KMS-11 (cell line): ENCODE data around the gene GLA.

Experiments used
- H2AFZ ChIP-seq: fragments of 200-600 bp; sonication (generic); 2 replicates; pipeline ENCODE4 v1.6.1; 2016; ENCODE audit warnings: antibody characterized with exemption, mixed run types, low read depth
- H3K27ac ChIP-seq: fragments of 200-600 bp; sonication (generic); 2 replicates; pipeline ENCODE4 v1.6.1; 2016; ENCODE audit warnings: mild to moderate bottlenecking, mixed run types
- H3K27me3 ChIP-seq: fragments of 200-600 bp; sonication (generic); 2 replicates; pipeline ENCODE4 v1.6.1; 2017; ENCODE audit warnings: mild to moderate bottlenecking, low read depth, mixed run types, moderate library complexity; ENCODE audit not compliant: insufficient read depth
- H3K36me3 ChIP-seq: fragments of 200-600 bp; sonication (generic); 2 replicates; pipeline ENCODE4 v1.6.1; 2017; ENCODE audit warnings: mild to moderate bottlenecking, mixed run types; ENCODE audit not compliant: insufficient read depth
- H3K4me1 ChIP-seq: fragments of 200-600 bp; sonication (generic); 2 replicates; pipeline ENCODE4 v1.6.1; 2016; ENCODE audit warnings: mild to moderate bottlenecking, low read depth, mixed run types; ENCODE audit not compliant: poor library complexity, severe bottlenecking
- H3K4me2 ChIP-seq: fragments of 200-600 bp; sonication (generic); 2 replicates; pipeline ENCODE4 v1.7.0; 2016; ENCODE audit warnings: mild to moderate bottlenecking, mixed run types
- H3K4me3 ChIP-seq: fragments of 200-600 bp; sonication (generic); IDR thresholded peaks from 2 replicates; pipeline ENCODE4 v1.6.1; 2017; ENCODE audit warnings: low read depth, low read length, mixed read lengths; ENCODE audit not compliant: insufficient read depth
- H3K79me2 ChIP-seq: fragments of 200-600 bp; sonication (generic); 2 replicates; pipeline ENCODE4 v1.6.1; 2016; ENCODE audit warnings: low read depth, mixed run types; ENCODE audit not compliant: insufficient read depth
- H3K9ac ChIP-seq: fragments of 200-600 bp; sonication (generic); 2 replicates; pipeline ENCODE4 v1.6.1; 2016; ENCODE audit warnings: mild to moderate bottlenecking, mixed run types
- H4K20me1 ChIP-seq: fragments of 200-600 bp; sonication (generic); 2 replicates; pipeline ENCODE4 v1.6.1; 2016; ENCODE audit warnings: mild to moderate bottlenecking, mixed run types; ENCODE audit not compliant: insufficient read depth
- CTCF ChIP-seq: fragments of 200-600 bp; sonication (generic); conservative IDR thresholded peaks from 2 replicates; pipeline ENCODE4 v1.6.1; 2017; ENCODE audit warnings: low read depth, mild to moderate bottlenecking, antibody characterized with exemption, low read length, moderate library complexity, mixed read lengths

The GLA gene

GRCh38 chrX:101386542-101386885 is 21.2 kb downstream of the GLA start:
- no peak for TF ChIP-seq CTCF
- Histone ChIP-seq H3K9ac (no peak overlapping the region), H3K79me2 (peaks cover 7% of the 10 kb centered on the region), H3K27me3 (no peaks in the 10 kb centered on the region), H3K4me3 (no peak overlapping the region), H3K4me1 (peaks cover 16% of the 10 kb centered on the region), H2AFZ (no peak overlapping the region), H4K20me1 (no peaks in the 10 kb centered on the region), H3K4me2 (no peak overlapping the region), H3K27ac (no peak overlapping the region), H3K36me3 (peaks cover 3% of the 10 kb centered on the region; the same call in 1 of the 2 replicates)

- peaks cover 16% of the 10 kb centered on the region for H3K4me1 ChIP-seq
Observed at GRCh38 chrX:101385795-101386541, 21.8 kb downstream of the GLA start, which contains the start of gene BTK. BTK (minus strand) TSS chrX:101386191; CDS start chrX:101375284, 10,907 bp downstream.

GRCh38 chrX:101385026-101385684 is 22.6 kb downstream of the GLA start:
- Histone ChIP-seq H2AFZ (no peak overlapping the region), H3K4me3 (no peak overlapping the region), H3K27me3 (no peaks in the 10 kb centered on the region), H3K4me2 (no peak overlapping the region), H3K4me1 (peaks cover 16% of the 10 kb centered on the region), H4K20me1 (no peaks in the 10 kb centered on the region), H3K27ac (no peak overlapping the region), H3K9ac (no peak overlapping the region), H3K79me2 (no peaks in the 10 kb centered on the region), H3K36me3 (no peaks in the 10 kb centered on the region)
- TF ChIP-seq CTCF = no peak

More at GRCh38 chrX:101385795-101386541, 21.8 kb downstream of the GLA start, which contains the start of gene BTK:
- H3K4me3 ChIP-seq = no peak within 1 kb of the TSS
- no peak within 1 kb of the TSS for H3K4me2 ChIP-seq
- no peaks in the 10 kb centered on the region for H3K36me3 ChIP-seq
- peaks cover 1% of the 10 kb centered on the region for H3K79me2 ChIP-seq
- H2AFZ ChIP-seq = no peak within 1 kb of the TSS
- TF ChIP-seq CTCF = no peak
- no peak within 1 kb of the TSS for H3K9ac ChIP-seq
- no peak within 1 kb of the TSS for H3K27ac ChIP-seq
- H4K20me1 ChIP-seq = no peaks in the 10 kb centered on the region
- H3K27me3 ChIP-seq = no peaks in the 10 kb centered on the region

- H3K79me2 ChIP-seq = no peaks in the 10 kb centered on the region
- H3K4me3 ChIP-seq = no peak overlapping the region
- H4K20me1 ChIP-seq = no peaks in the 10 kb centered on the region
- H3K9ac ChIP-seq = peak overlapping the region; percentile 27; the same call in 1 of the 2 replicates
- no peak for TF ChIP-seq CTCF
- peak overlapping the region; percentile 75 for H2AFZ ChIP-seq
- H3K27me3 ChIP-seq = no peaks in the 10 kb centered on the region
- H3K4me2 ChIP-seq = peak overlapping the region; percentile 86
- H3K4me1 ChIP-seq = peaks cover 16% of the 10 kb centered on the region
- H3K27ac ChIP-seq = peak overlapping the region; percentile 38; the same call in 1 of the 2 replicates
- no peaks in the 10 kb centered on the region for H3K36me3 ChIP-seq
Observed at GRCh38 chrX:101383679-101384205, 24.0 kb downstream of the GLA start.
